Pancreas (tissue), 10 donors: Measurements from ENCODE around the gene ALG1L2. TPM values are rescaled to one million over a fixed set of nuclear protein-coding genes. Genes with fewer than 3 reads are reported as not detected.
"Not testable (repeated sequence)": the region's sequence is repeated elsewhere in the genome, so short reads cannot be mapped to it uniquely, and the experiment has no call there.

ENCODE experiments used
- ATAC-seq, 4 donors: fragments of 200-7000 bp; cut with Tn5 transposase; one replicate each; pipeline versions ENCODE4 v1.8.0 to v1.9.1; 2020; ENCODE audit warnings: mild to moderate bottlenecking in 4 of 4, moderate library complexity in 4 of 4
- DNase-seq, 6 donors: peaks; one replicate each; pipeline ENCODE4 v3.0.0-alpha.2; 2020
- FAIRE-seq: peaks from 2 replicates; lab custom pipeline; 2012; peaks lifted over from hg19 to GRCh38; lab: Jason Lieb, UNC
- H3K27ac ChIP-seq, 4 donors: fragments of 200-600 bp; sonication (generic); 1 replicate in 3 of 4; 2 replicates in 1 of 4; pipeline versions ENCODE4 v1.5.0 to v1.8.0; 2020
- H3K27me3 ChIP-seq, 4 donors: fragments of 200-600 bp; one replicate each; pipeline ENCODE4 v1.8.0; 2021
- H3K36me3 ChIP-seq, 3 donors: fragments of 200-600 bp; sonication (generic) in 1 of 3; one replicate each; pipeline versions ENCODE4 v1.5.0 to v1.8.0; 2020 to 2021
- H3K4me1 ChIP-seq, 3 donors: fragments of 200-600 bp; one replicate each; pipeline ENCODE4 v1.8.0; 2021
- H3K4me3 ChIP-seq, 4 donors: fragments of 200-600 bp; sonication (generic) in 2 of 4; one replicate each; pipeline versions ENCODE4 v1.5.0 to v1.8.0; 2020 to 2021
- H3K9me3 ChIP-seq, 4 donors: fragments of 200-600 bp; one replicate each; pipeline ENCODE4 v1.8.0; 2021
- CTCF ChIP-seq, 4 donors: fragments of 200-600 bp; sonication (generic) in 3 of 4; IDR thresholded peaks; one replicate each; pipeline versions ENCODE4 v1.5.0 to v1.8.0; 2021; ENCODE audit warnings: antibody characterized with exemption in 4 of 4
- WGBS, 2 donors: extraction: QIAGEN DNeasy Blood & Tissue Kit; methylation state at CpG; one replicate each; pipeline ENCODE4 v1.1.7; 2013; 5-methylcytosine and 5-hydroxymethylcytosine counted together
- intact Hi-C, 3 donors: fragments of 100-400 bp; cut with DNase I; formaldehyde crosslinking; loops; one replicate each; pipeline versions ENCODE4 v1.11.1 to v1.14.2; 2022
- polyA plus RNA-seq, 2 donors: library from polyadenylated mRNA; stranded (reverse); fragments of 200-250 nt; gene quantifications; one replicate each; pipeline ENCODE4 v1.2.3, GENCODE V29; 2013
- total RNA-seq, 6 donors: library from RNA; stranded (reverse); fragmentation: NEBNext Ultra II Directional in 4 of 6; extraction: Animal tissue kit (Norgen Biotek cat#: 25700) in 4 of 6; gene quantifications; one replicate each; pipeline versions ENCODE4 v1.2.1 to v1.2.4, GENCODE V29; 2021 to 2023
- donor health status: healthy with polysubstance abuse.
- donor health status: DM: no; HTN: no; CAD: no; lungs with moderate emphysema.
- donor health status: DM: no; HTN: no; CAD: no.
- donor health status: control.
- donor health status: control.
- donor health status: Bipolar disorder and iron deficiency.
- donor health status: DM: yes; HTN: yes; CAD: no.
- donor health status: DM: no; HTN: no; CAD: no.
- donor health status: DM: no; HTN: no; CAD: no.
- donor health status: DM: yes; HTN: yes; CAD: no.

The ALG1L2 gene
- total and polyA plus RNA-seq, 8 donors = 0.28 to 0.88 (median 0.61) TPM; not detected in 4

- peak in 1 of 6 donors; percentile 20 for DNase-seq
- H3K27me3 ChIP-seq, H3K4me1 ChIP-seq, H3K4me3 ChIP-seq, ATAC-seq, H3K9me3 ChIP-seq, intact Hi-C loops, FAIRE-seq, H3K36me3 ChIP-seq, H3K27ac ChIP-seq: not testable (repeated sequence)
- 80 to 82% methylated on average over 16 of the region's 16 CpGs for WGBS, 2 donors
These were observed 27.4 kb downstream of the ALG1L2 start for GRCh38 chr3:130108836-130109585.

GRCh38 chr3:130110386-130111169 is 28.9 kb downstream of the ALG1L2 start:
- DNase-seq = peak in 1 of 6 donors; percentile 37
- intact Hi-C loops, H3K36me3 ChIP-seq, H3K4me1 ChIP-seq, H3K9me3 ChIP-seq, H3K27me3 ChIP-seq, ATAC-seq, FAIRE-seq: not testable (repeated sequence)
- peak overlapping the region in 3 of 4 donors; percentile 24 to 52 (median 50) for H3K27ac ChIP-seq
- H3K4me3 ChIP-seq = peak overlapping the region; percentile 48 to 77 (median 68)
- WGBS, 2 donors = 5 to 6% methylated on average over 18 to 19 of the region's 19 CpGs

- no peaks in the 10 kb centered on the region for H3K4me1 ChIP-seq
- 0 to 1% methylated on average over 39 to 54 of the region's 54 CpGs for WGBS, 2 donors
- FAIRE-seq (peak; percentile 96), ATAC-seq (peak; percentile 100), DNase-seq (peak; percentile 98 to 100 (median 100))
- peak overlapping the region; percentile 48 to 77 (median 68) for H3K4me3 ChIP-seq
- no peaks in the 10 kb centered on the region for H3K36me3 ChIP-seq
- TF ChIP-seq CTCF (IDR thresholded peaks at IDR 0.05) = no peak
- peak overlapping the region in 3 of 4 donors; percentile 24 to 52 (median 50) for H3K27ac ChIP-seq
- H3K9me3 ChIP-seq = no peaks in the 10 kb centered on the region
- intact Hi-C loops = no loop called here
- no peaks in the 10 kb centered on the region for H3K27me3 ChIP-seq
These were observed 29.7 kb downstream of the ALG1L2 start for GRCh38 chr3:130111185-130111864.

GRCh38 chr3:130111865-130112747 is 30.5 kb downstream of the ALG1L2 start:
- H3K9me3 ChIP-seq, H3K27me3 ChIP-seq, H3K36me3 ChIP-seq, H3K4me1 ChIP-seq, intact Hi-C loops, FAIRE-seq: not testable (repeated sequence)
- DNase-seq (peak in 5 of 6 donors; percentile 73 to 100 (median 99)), ATAC-seq (peak in 2 of 4 donors; percentile 48 to 73)
- WGBS, 2 donors = 1 to 2% methylated on average over 44 to 63 of the region's 63 CpGs
- H3K4me3 ChIP-seq = peak overlapping the region; percentile 30 to 65 (median 56)
- H3K27ac ChIP-seq = peak overlapping the region; percentile 41 to 81 (median 58)

- peak in 2 of 4 donors; percentile 10 to 29 for ATAC-seq
- H3K27me3 ChIP-seq, intact Hi-C loops, FAIRE-seq, H3K36me3 ChIP-seq, H3K9me3 ChIP-seq, H3K4me1 ChIP-seq, DNase-seq: not testable (repeated sequence)
- 10 to 22% methylated on average over 7 of the region's 7 CpGs for WGBS, 2 donors
- Histone ChIP-seq H3K27ac (peak overlapping the region; percentile 41 to 81 (median 58)), H3K4me3 (peak overlapping the region; percentile 30 to 65 (median 56))
These were observed 31.1 kb downstream of the ALG1L2 start for GRCh38 chr3:130112748-130113073.

GRCh38 chr3:130115400-130115799 is 33.8 kb downstream of the ALG1L2 start:
- H3K4me1 ChIP-seq, DNase-seq, H3K27me3 ChIP-seq, H3K9me3 ChIP-seq, H3K27ac ChIP-seq, ATAC-seq, FAIRE-seq, intact Hi-C loops, H3K4me3 ChIP-seq, H3K36me3 ChIP-seq: not testable (repeated sequence)
- 94 to 100% methylated on average over 2 of the region's 2 CpGs for WGBS, 2 donors
